K562 (cell line): ENCODE measurements around the gene IGLL1.

Experiments used
- CEBPB ChIP-seq: fragments of 450-650 bp; IDR thresholded peaks from 2 replicates; pipeline ENCODE4 v1.6.1; 2016; ENCODE audit warnings: missing genetic modification characterization, missing compliant biosample characterization
- CHD2 ChIP-seq: IDR thresholded peaks from 2 replicates; pipeline ENCODE4 v1.6.1; 2011; ENCODE audit warnings: low read depth, low read length
- NCOA2 ChIP-seq, 2 experiments: fragments of 450-650 bp; IDR thresholded peaks; 2 replicates each; pipeline ENCODE4 v1.6.1; 2018; ENCODE audit warnings: mild to moderate bottlenecking in 2 of 2, moderate library complexity in 1 of 2; ENCODE audit not compliant: partially characterized antibody in 2 of 2
- NRF1 ChIP-seq, 2 experiments: fragments of 450-650 bp; IDR thresholded peaks in 1 of 2; conservative IDR thresholded peaks in 1 of 2; 2 replicates each; pipeline ENCODE4 v1.6.1; 2014; ENCODE audit warnings: mild to moderate bottlenecking in 2 of 2
- POLR2A ChIP-seq: fragments of 450-650 bp; conservative IDR thresholded peaks from 2 replicates; pipeline ENCODE4 v1.6.1; 2016
- POLR2AphosphoS5 ChIP-seq: IDR thresholded peaks from 2 replicates; pipeline ENCODE4 v1.6.1; 2011; ENCODE audit warnings: mild to moderate bottlenecking, low read depth, low read length, moderate library complexity; ENCODE audit not compliant: control insufficient read depth, insufficient read depth
- RBM22 ChIP-seq: fragments of 200-400 bp; formaldehyde crosslinking; IDR thresholded peaks from 2 replicates; pipeline ENCODE4 v1.6.1; 2018; ENCODE audit warnings: low read length, low read depth; ENCODE audit not compliant: poor library complexity, severe bottlenecking
- SRSF3 ChIP-seq: fragments of 200-400 bp; formaldehyde crosslinking; IDR thresholded peaks from 2 replicates; pipeline ENCODE4 v1.6.1; 2016; ENCODE audit warnings: mild to moderate bottlenecking, low read length, moderate library complexity; ENCODE audit not compliant: insufficient read depth
- U2AF2 ChIP-seq: fragments of 200-400 bp; formaldehyde crosslinking; optimal IDR thresholded peaks from 2 replicates; pipeline ENCODE3; 2017; ENCODE audit warnings: low read depth, mild to moderate bottlenecking, low read length
- ZNF146 ChIP-seq: IDR thresholded peaks from one replicate; pipeline ENCODE4 v1.6.1; 2018; ENCODE audit warnings: missing compliant biosample characterization; ENCODE audit not compliant: unreplicated experiment
- TF ChIP-seq, protein P1 (sequence below), 2 experiments: fragments of 450-650 bp; IDR thresholded peaks; 2 replicates each; pipeline ENCODE4 v1.6.1; 2016
- TF ChIP-seq, protein P2 (sequence below), 3 experiments: IDR thresholded peaks in 2 of 3; conservative IDR thresholded peaks in 1 of 3; 2 replicates each; pipeline ENCODE4 v1.5.1; 2011 to 2012; ENCODE audit warnings: low read length in 3 of 3, mild to moderate bottlenecking in 3 of 3, control low read depth in 2 of 3, improper control_type of control experiment in 1 of 3, inconsistent platforms in 1 of 3, low read depth in 1 of 3, mixed read lengths in 1 of 3, moderate library complexity in 1 of 3; ENCODE audit not compliant: insufficient read depth in 2 of 3

DNA sequence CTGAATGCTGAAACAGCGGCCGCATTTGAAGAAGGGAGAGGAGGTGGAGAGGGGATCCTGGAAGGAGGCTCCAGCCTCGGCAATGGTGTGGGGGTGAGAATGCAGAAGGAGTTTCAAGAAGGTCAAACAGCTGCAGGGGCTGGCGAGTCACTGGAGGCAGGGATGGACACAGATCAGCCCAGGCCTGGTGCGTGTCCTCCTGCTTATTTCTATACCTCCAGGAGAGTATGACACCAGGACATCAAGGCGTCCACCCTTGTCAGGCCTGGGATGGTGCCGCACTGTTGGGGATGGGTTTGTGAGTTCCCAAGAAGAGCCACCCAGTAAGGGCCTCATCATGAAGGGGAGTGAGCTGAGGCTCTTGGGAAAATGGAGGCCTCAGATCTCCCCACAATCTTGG lies 23.1 kb downstream of the IGLL1 start:
- TF ChIP-seq POLR2AphosphoS5 (no peak), RBM22 (no peak), CEBPB (no peak), ZNF146 (CRISPR knock-in tag) (no peak), NRF1 (conservative IDR thresholded peaks at IDR 0.05 in 1 of 2, IDR thresholded peaks at IDR 0.05 in 1 of 2) (no peak), CHD2 (no peak), U2AF2 (no peak), NCOA2 (IDR thresholded peaks at IDR 0.05; ENCODE audit: partially characterized antibody in 2 of 2) (no peak), POLR2A (no peak), SRSF3 (no peak)
- TF ChIP-seq, protein P1, sequence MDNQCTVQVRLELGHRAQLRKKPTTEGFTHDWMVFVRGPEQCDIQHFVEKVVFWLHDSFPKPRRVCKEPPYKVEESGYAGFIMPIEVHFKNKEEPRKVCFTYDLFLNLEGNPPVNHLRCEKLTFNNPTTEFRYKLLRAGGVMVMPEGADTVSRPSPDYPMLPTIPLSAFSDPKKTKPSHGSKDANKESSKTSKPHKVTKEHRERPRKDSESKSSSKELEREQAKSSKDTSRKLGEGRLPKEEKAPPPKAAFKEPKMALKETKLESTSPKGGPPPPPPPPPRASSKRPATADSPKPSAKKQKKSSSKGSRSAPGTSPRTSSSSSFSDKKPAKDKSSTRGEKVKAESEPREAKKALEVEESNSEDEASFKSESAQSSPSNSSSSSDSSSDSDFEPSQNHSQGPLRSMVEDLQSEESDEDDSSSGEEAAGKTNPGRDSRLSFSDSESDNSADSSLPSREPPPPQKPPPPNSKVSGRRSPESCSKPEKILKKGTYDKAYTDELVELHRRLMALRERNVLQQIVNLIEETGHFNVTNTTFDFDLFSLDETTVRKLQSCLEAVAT (IDR thresholded peaks at IDR 0.05) = no peak
- TF ChIP-seq, protein P2, sequence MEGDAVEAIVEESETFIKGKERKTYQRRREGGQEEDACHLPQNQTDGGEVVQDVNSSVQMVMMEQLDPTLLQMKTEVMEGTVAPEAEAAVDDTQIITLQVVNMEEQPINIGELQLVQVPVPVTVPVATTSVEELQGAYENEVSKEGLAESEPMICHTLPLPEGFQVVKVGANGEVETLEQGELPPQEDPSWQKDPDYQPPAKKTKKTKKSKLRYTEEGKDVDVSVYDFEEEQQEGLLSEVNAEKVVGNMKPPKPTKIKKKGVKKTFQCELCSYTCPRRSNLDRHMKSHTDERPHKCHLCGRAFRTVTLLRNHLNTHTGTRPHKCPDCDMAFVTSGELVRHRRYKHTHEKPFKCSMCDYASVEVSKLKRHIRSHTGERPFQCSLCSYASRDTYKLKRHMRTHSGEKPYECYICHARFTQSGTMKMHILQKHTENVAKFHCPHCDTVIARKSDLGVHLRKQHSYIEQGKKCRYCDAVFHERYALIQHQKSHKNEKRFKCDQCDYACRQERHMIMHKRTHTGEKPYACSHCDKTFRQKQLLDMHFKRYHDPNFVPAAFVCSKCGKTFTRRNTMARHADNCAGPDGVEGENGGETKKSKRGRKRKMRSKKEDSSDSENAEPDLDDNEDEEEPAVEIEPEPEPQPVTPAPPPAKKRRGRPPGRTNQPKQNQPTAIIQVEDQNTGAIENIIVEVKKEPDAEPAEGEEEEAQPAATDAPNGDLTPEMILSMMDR (IDR thresholded peaks at IDR 0.05 in 2 of 3, conservative IDR thresholded peaks at IDR 0.05 in 1 of 3; ENCODE audit: insufficient read depth in 2 of 3, low read depth in 1 of 3, low read length in 3 of 3) = no peak
